NCI-H524 treated with DMSO at 0.1 percent for 48 hours (cell line): ENCODE measurements around the gene TAS1R1.
A peak's percentile ranks its signal among the peaks of the same experiment; 100 is the strongest.
"Not testable (repeated sequence)": the region's sequence is repeated elsewhere in the genome, so short reads cannot be mapped to it uniquely, and the experiment has no call there.

Experiments
- DNase-seq: peaks from one replicate; lab custom pipeline; 2025; lab: John Stamatoyannopoulos, UW

TAS1R1 gene

DNA sequence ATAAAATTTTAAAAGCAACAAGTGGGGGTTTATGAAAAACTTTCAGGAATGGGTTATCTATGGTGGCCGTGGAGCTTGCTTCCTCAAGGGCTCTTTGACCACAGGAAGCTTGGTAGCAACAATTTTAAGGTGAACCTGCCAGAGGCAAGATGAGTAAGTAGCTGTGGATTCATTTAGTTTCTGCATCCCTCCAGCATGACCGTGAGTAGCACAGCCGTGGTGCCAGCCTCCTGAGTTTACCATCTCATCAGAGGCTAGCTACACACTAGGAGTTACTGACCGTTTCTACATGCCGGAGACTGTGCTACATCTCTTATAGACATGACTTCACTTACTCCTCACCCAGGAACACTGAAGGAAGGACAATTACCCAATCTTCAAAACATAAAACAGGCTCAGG, 33.6 kb upstream of the TAS1R1 start:
- no peak for DNase-seq

DNA sequence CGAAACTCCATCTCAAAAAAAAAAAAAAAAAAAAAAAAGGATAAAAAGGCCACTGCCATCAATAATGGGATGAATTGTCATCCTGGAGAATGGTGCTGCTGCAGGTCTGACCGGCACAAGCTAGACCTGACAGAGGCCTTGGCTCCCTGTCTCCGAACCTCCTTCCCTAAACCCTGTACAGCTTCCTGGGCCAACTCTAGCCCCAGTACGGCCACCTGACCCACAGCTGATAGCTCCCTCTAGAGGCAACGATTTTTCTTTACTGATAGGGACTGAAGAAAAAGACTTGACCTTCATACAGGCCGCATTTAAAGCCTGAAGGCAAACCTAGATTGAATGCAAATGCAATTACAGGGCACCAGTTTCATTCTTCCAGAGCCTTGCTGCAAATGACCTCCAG, 31.5 kb upstream of the TAS1R1 start:
- peak; percentile 9 for DNase-seq

DNA sequence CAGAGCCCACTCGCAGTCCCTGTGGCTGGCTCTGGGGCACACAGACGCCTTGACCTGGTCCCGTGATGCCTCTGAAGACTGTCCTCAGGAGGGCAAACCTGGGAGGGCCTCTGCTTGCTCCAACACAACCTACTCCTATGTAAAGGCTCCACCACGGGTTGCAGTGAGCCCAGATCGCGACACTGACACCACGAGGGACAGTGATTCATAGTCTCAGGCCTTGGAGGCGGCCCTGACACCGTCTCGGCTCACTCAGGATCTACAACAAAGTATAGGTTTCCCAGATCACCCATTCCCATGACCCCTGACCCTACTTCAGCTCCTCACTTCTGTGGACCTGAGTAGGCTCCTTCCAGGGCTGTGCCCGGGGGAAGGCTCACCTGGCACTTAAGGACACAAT, 28.8 kb upstream of the TAS1R1 start:
- no peak for DNase-seq

DNA sequence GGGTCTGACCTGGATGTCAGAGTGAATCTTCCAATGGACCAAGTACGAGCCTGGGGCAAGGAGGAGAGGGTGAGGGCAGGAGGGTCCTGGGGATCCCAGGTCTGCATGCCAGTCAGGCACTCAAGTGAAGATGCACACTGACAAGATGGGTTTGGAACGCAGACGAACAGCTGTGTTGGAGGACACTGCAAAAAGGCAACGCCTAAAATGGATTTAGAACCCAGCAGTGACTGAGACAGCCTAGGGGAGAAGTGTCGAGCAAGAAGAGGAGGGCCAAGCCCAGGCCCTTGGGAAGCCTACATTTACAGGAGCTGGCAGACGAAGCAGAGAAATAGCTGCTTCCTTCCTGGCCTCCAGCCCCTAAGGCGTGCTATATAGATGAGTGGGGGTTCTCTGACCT, 26.6 kb upstream of the TAS1R1 start:
- DNase-seq = no peak

DNA sequence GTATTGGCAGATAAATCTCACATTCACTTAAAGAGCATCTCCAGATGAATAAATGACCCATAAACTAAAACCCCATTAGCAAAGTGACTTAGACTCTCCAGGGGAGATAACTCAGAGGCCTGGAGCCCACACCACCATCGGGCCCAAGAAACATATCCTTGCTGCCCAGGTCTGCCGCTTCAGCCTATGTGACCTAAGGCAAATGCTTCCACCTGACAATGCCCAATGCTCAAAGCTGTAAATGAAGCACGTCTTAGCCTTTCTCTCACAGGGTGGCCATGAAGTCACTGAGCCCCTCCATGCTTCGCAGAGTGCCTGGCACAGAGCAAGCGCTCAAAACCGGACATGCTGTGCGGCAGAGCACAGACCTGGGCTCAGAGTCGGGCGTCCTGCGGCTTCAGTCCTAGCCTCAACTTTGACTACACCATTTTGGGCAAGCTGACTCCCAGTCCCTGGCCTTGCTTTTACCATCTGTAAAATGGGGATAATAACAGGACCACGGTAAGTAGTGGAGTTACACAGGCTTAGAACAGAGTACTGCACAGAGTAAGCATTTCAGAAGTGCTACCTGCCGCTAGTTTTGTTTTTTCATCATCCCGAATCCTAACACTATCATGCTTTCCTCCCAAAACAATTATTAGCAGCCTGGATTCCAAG, 24.5 kb upstream of the TAS1R1 start:
- DNase-seq = no peak

DNA sequence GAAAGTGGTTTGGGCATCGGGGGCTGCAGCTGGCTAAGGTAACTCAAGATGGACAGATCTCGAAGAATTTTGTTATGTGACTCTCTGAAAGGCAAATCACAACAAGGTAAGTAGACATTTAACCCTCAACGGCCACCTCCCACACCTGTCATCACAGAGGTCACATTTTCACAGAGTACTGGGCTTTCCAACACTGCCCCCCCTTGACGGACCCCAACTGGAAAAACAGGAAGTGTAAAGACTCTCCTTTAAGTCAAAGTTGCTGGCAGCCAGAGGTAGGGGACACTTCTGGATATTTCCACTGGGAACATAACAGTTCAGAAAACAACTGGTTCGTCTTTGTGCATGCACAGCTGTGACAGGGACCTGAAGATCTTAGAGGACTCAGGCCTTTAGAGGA, 23.1 kb upstream of the TAS1R1 start:
- DNase-seq = no peak

DNA sequence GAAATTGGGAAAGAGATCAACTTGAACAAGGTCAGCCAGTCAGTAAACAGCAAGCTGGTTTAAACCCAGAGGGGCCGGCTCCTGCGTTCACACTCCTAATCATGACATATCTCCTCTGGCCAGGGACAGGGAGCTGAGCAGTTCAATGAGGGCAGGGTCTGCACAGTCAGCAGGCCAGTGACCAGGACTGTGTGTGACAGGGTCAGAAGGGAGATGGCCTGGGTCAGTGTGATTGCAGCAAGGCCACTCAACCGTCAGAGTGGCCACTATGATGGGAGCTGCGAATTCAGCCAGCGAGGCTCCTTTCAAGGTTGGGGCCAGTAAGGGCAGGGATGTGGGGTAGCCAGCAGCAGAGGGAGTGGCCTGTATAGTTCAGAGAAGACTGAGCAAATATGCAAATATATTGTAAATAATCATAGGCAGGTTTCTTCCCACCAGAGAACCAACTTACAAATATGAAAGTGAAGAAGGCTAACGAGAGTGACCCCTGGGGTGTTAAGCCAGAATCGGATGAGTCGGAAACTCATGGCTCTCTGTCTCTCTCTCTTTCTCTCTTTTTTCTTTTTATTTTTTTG, 20.8 kb upstream of the TAS1R1 start:
- no peak for DNase-seq

DNA sequence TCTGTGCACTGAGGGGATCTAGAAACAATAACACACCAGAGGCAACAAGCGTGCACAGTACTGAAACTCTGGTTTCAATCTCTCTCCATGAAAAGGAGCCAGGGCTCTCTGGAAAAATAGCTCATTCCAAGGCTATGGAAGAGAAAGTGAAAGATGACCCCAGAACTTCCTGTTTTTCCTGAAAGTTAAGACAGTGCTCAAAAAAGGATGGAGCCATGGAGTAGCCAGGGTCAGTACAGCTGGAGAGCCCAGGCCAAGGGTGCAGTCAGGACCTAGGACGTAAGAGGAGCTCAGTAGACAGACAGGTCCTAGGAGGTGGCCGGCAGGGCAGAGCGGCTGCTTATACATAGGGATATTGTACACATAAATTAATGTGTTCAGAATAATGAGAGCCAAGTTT, 19.9 kb upstream of the TAS1R1 start:
- DNase-seq = no peak

DNA sequence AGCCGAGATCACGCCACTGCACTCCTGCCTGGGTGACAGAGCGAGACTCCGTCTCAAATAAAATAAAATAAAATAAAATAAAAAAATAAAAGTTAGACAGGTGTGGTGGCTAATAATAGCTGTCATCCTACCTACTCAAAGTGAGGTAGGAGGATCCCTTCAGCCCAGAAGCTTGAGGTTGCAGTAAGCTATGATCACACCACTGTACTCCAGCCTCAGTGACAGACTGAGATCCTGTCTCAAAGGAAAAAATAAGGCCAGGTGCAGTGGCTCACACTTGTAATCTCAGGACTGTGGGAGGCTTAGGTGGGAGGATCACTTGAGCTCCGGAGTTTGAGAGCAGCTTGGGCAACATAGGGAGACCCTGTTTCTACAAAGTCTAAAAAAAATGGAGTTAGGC, 18.8 kb upstream of the TAS1R1 start:
- DNase-seq = no peak

DNA sequence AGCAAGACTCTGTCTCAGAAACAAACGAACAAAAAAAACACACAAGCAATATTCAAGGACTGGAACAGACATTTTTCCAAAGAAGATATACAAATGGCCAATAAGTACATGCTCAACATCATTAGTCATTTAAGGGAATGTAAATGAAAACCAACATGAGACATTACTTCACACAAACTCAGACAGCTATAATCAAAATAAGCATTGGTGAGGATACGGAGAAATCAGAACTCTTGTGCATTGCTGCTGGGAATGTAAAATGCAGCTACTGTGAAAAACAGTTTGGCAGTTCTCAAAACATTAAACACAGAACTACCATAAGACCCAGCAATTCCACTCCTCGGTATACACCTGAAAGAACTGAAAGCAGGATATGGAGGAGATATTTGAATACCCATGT, 16.2 kb upstream of the TAS1R1 start:
- DNase-seq = no peak

DNA sequence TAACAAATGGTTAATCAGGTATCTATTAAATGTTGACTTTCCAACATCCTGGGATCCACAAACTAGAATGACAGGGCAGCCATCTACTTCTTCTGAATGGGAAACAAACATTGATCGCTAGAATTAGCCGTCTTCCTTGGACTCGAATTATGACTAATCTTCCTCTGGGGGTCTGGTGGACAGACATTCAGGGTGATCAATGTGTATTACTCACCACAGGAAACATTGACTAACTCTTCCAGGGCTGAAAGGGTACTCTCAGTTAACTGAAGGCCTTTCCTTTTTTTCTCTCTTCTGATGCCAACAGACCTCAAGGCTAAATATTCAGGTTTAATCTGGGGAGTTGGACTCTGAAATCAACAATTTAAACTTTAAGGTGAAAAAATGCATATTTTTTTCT, 10.3 kb upstream of the TAS1R1 start:
- DNase-seq = no peak

DNA sequence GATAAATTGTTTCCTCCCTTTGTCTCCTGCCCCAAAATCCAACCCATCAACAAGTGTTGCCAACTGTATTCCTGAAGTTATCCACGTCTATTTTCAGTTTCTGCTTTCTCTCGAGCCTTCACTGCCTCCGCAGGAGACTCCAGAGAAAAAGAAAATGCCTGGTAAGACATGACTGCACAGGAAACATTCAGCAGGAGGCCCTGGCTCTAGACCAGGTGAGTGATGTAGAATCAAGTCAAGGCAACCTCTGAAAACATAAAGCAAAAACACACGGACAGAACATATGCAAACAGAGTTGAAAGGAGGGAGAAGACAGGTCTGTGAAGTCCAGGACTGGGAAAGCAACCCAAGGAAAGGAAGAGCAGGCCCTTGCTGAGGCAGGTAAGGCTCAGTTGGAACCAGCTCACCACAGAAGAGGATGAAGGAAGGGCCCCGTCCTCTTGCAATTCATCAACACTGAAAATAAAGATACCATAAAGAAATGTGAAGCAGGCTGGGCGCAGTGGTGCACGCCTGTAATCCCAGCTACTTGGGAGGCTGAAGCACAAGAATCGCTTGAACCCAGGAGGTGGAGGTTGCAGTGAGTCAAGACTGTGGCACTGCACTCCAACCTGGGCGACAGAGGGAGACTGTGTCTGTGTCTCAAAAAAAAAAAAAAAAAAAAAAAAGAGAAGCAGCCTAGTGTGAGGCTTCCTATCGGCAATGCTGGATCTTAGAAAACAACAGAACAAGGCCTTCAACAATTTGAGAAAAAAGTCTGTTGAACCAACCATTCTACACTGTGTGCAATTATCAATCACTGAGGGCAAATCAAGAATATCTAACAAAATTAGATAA, 9.6 kb upstream of the TAS1R1 start:
- no peak for DNase-seq

DNA sequence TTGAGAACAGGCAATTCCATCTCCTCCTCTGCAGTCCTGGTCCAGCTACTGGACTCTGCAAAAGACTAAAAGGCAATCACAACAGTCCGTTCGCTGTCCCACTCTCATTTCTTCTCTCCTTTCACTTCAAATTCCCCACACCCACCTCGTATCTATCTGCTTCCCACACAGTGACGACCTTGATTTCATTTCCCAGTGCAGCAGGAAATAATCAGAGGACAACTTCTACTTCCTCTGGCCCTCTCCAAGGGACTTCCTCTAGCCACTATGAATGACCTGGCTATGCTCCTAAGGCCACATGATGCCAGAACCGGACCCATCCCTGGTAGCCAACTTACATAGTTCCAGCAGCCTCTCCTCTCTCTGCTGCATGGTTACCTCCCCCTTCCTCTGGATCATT, 8.8 kb upstream of the TAS1R1 start:
- no peak for DNase-seq

DNA sequence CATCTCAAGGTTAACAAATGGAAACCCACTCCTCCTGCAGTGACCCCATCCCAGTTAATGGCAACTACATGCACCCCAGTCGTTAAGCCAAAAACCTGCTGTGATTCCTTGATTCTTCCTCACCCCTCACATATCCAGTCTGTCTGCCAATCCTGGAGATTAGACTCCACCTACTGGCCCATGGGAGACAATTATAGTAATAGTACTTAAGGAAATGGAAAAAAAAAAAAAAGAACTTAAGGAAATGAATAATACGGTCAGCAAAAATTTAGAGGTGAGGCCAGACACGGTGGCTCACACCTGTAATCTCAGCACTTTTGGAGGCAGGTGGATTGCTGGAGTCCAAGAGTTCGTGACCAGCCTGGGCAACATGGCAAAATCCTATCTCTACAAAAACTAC, 7.8 kb upstream of the TAS1R1 start:
- no peak for DNase-seq

DNA sequence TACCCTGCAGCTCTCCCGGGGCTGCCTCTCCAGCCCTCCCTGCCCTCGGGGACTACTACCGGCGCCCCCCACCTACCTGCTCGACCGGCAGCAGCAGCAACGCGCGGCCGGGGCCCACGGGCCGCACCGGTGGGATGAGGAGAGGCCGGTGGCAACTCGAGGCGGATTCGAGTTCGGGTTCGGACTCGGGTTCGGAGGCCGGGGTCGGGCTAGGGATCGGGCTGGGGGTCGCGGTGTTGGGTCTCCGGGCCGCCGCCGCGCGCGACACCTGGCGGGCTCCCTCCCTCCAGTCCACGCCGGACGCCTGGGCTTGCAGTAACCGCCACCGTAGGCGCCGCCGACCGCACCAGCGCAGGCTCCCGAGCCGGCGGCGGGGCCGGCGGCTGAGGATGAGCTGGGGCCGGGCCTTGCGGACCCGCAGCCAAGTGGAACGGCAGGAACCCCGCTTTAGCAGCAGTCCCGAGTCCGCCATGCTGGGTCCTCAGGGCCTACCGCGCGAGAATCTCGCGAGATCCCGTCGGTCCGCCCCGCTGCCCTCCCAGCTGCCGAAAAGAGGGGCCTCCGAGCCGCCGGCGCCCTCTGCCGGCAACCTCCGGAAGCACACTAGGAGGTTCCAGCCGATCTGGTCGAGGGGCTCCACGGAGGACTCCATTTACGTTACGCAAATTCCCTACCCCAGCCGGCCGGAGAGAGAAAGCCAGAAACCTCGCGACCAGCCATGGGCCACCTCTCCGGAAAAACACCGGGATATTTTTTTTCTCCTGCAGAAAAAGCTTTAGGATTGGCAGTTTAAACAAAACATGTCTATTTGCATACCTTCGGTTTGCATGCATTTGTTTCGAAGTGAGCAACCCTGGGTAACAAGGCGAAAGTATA, 838 bp upstream of the TAS1R1 start, which contains the start of gene NOL9:
Gene NOL9, minus strand, starts transcription at position 483 of the 876 bp plus-strand sequence. Its CDS starts 11 bp downstream, at position 472.
- DNase-seq = peak; percentile 31

DNA sequence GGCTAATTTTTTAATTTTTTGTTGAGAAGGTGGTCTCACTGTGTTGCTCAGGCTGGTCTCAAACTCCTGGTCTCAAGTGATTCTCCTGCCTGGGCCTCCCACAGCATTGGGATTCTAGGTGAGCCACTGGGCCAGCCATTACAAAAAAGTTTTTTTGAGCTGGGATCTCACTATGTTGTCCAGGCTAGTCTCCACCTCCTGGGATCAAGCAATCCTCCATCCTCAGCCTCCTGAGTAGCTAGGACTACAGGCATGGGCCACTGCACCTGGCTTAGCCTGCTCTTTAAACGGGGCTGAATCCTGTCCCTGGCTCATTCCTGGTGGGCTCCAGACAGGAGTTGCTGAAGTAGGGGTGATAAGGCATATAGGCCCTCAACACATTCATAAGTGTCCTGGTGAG, 2.5 kb downstream of the TAS1R1 start:
- DNase-seq = no peak

DNA sequence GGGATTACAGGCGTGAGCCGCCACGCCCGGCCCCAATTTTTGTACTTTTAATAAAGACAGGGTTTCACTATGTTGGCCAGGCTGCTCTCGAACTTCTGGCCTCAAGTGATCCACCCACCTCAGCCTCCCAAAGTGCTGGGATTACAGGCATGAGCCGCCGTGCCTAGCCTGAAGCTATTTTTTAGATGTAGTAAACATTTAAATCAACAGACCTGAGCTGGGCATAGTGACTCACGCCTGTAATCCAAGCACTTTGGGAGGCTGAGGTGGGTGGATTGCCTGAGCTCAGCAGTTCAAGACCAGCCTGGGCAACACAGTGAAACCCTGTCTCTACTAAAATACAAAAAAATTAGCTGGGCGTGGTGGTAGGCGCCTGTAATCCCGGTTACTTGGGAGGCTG, 4.1 kb downstream of the TAS1R1 start:
- not testable (repeated sequence) for DNase-seq

DNA sequence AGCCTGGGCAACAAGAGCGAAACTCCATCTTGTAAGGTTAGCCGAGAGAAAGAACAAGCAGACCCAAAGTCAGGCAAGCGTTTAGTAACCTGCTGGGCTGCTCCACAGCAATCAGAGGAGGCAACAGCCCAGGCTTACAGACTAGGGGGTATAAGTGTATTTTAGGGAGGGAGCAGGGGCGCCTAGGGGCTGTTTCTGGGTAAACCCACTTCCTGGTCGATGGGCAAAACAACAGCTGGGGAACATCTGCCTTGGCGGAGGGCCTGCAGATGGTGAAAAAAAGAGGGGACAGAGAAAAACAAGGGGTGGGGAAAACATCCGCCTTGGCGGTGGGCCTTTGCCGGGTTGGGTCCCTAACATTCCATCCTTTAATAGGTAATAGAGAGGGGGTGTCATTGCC, 5.2 kb downstream of the TAS1R1 start:
- no peak for DNase-seq

DNA sequence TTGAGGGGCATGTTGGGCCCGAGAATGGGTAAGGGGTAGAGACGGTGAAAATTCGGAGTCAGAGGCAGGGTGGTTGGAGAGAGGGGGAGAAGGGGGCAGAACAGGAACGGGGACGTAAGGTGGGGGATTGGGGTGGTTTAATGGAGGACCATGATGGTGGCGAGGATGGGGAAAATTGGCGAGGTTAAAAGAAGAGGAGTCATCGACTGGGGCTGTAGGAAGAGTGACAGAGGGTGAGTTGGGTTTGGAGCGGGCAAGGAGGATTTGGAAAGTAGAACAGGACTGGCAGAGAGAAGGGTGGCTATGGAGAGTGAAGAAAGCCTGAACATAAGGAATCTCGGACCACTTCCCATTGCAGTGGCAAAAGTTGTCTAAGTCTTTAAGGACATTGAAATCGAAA, 13.9 kb downstream of the TAS1R1 start:
- no peak for DNase-seq

DNA sequence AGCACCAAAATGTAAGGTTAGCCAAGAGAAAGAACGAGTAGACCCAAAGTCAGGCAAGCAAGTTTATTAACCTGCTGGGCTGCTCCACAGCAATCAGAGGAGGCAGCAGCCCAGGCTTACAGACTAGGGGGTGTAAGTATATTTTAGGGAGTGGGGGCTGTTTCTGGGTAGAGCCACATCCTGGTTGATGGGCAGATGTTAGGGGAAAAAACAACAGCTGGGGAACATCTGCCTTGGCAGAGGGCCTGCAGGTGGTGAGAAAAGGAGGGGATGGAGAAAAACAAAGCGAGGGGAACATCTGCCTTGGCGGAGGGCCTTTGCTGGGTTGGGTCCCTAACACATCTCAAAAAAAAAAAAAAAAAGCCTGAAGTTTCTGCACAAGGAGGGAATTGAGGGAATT, 15.0 kb downstream of the TAS1R1 start:
- no peak for DNase-seq

DNA sequence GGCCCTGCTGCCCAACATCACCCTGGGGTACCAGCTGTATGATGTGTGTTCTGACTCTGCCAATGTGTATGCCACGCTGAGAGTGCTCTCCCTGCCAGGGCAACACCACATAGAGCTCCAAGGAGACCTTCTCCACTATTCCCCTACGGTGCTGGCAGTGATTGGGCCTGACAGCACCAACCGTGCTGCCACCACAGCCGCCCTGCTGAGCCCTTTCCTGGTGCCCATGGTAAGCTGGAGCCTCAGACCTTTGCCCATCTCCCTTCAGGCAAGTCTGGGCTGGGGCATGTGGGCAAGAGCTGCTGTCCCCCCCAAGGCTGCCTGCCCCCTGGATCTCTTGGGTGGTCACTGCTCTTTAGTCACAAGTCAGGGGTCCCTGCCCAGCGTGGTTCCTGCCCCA, 15.9 kb downstream of the TAS1R1 start:
- DNase-seq = no peak

DNA sequence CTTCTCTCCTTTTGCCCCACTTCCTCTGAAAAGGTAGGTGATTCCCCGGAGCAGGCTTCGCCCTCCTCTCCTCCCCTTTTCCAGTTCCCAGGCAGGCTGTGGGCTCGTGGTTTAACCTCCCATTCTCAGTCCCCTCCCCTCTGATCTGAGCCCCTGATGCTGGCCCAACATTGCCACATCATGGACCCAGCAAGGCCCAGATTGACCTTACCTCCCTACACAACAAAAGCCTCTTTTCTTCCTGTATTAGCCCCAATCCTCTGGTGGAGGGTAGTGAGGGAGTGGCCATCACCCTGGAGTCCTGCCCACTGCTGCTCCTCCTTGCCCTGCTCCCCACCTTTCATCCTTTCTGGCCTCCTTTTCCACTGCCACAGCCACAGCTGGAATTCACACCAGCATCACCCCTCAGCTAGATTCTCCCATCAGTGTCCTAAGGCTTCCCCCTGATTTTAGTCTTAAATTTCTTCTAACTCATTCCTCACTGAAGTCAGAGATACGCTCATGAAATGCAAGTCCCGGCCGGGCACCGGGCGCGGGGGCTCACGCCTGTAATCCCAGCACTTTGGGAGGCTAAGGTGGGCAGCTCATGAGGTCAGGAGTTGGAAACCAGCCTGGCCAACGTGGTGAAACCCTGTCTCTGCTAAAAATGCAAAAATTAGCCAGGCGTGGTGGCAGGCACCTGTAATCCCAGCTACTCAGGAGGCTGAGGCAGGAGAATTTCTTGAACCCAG, 17.7 kb downstream of the TAS1R1 start:
- DNase-seq = no peak
